Osteoblast (primary cell): ENCODE results near the gene MRPL52. TPM values are rescaled to one million over a fixed set of nuclear protein-coding genes. Genes with fewer than 3 reads are reported as not detected.

Source experiments
- DNase-seq: peaks from one replicate; pipeline ENCODE4 v3.0.0; 2011; ENCODE audit warnings: low spot score, mixed read lengths; ENCODE audit not compliant: insufficient read length; ENCODE audit errors: missing footprints
- H2AFZ ChIP-seq: 2 replicates; pipeline ENCODE4 v1.6.0; 2011; ENCODE audit warnings: mild to moderate bottlenecking, low read length
- H3K27ac ChIP-seq: 2 replicates; pipeline ENCODE4 v1.5.1; 2011; ENCODE audit warnings: mild to moderate bottlenecking, low read depth, low read length, moderate library complexity
- H3K27me3 ChIP-seq: 2 replicates; pipeline ENCODE4 v1.6.0; 2012; ENCODE audit warnings: mild to moderate bottlenecking, control low read depth, inconsistent platforms, low read length, moderate library complexity; ENCODE audit not compliant: insufficient read depth
- H3K36me3 ChIP-seq: 2 replicates; pipeline ENCODE4 v1.5.1; 2011; ENCODE audit warnings: mild to moderate bottlenecking, low read length, control low read depth, moderate library complexity; ENCODE audit not compliant: insufficient read depth
- H3K4me1 ChIP-seq: 2 replicates; pipeline ENCODE4 v1.5.1; 2011; ENCODE audit warnings: mild to moderate bottlenecking, low read length, control low read depth, moderate library complexity; ENCODE audit not compliant: insufficient read depth
- H3K4me2 ChIP-seq: 2 replicates; pipeline ENCODE4 v1.6.0; 2011; ENCODE audit warnings: mild to moderate bottlenecking, low read length; ENCODE audit not compliant: insufficient read depth
- H3K4me3 ChIP-seq: fragments of 200-600 bp; sonication (generic); 3 replicates; pipeline ENCODE4 v1.5.1; 2012; ENCODE audit warnings: mild to moderate bottlenecking, low read length, inconsistent platforms; ENCODE audit not compliant: insufficient read depth
- H3K79me2 ChIP-seq: 2 replicates; pipeline ENCODE4 v1.6.0; 2012; ENCODE audit warnings: mild to moderate bottlenecking, low read length, control low read depth, inconsistent platforms; ENCODE audit not compliant: insufficient read depth
- H3K9me3 ChIP-seq: 2 replicates; pipeline ENCODE4 v1.5.1; 2011; ENCODE audit warnings: low read depth, low read length, control low read depth
- H4K20me1 ChIP-seq: 2 replicates; pipeline ENCODE4 v1.6.0; 2012; ENCODE audit warnings: mild to moderate bottlenecking, low read length, control low read depth; ENCODE audit not compliant: insufficient read depth
- total RNA-seq: library from RNA; depleted of rRNA; stranded (reverse); fragments of >200 nt; gene quantifications from 2 replicates; pipeline ENCODE4 v1.2.3, GENCODE V29; 2012
- TF ChIP-seq, protein P1 (sequence below): IDR thresholded peaks from 2 replicates; pipeline ENCODE4 v1.5.1; 2011; ENCODE audit warnings: mild to moderate bottlenecking, low read depth, low read length, moderate library complexity; ENCODE audit errors: extremely low read depth

MRPL52 gene
- total RNA-seq, 1 donor = 31.5 TPM

GRCh38 chr14:22844221-22845102, 14.8 kb downstream of the MRPL52 start:
- H3K9me3 ChIP-seq = no peaks in the 10 kb centered on the region
- peak; percentile 44 for DNase-seq
- peaks cover 63% of the 10 kb centered on the region for H3K36me3 ChIP-seq
- peaks cover 49% of the 10 kb centered on the region for H3K4me1 ChIP-seq
- TF ChIP-seq, protein P1, sequence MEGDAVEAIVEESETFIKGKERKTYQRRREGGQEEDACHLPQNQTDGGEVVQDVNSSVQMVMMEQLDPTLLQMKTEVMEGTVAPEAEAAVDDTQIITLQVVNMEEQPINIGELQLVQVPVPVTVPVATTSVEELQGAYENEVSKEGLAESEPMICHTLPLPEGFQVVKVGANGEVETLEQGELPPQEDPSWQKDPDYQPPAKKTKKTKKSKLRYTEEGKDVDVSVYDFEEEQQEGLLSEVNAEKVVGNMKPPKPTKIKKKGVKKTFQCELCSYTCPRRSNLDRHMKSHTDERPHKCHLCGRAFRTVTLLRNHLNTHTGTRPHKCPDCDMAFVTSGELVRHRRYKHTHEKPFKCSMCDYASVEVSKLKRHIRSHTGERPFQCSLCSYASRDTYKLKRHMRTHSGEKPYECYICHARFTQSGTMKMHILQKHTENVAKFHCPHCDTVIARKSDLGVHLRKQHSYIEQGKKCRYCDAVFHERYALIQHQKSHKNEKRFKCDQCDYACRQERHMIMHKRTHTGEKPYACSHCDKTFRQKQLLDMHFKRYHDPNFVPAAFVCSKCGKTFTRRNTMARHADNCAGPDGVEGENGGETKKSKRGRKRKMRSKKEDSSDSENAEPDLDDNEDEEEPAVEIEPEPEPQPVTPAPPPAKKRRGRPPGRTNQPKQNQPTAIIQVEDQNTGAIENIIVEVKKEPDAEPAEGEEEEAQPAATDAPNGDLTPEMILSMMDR = no peak
- H3K27ac ChIP-seq = peak overlapping the region; percentile 6
- H2AFZ ChIP-seq = no peak overlapping the region
- H3K27me3 ChIP-seq = no peaks in the 10 kb centered on the region
- peaks cover 74% of the 10 kb centered on the region for H3K79me2 ChIP-seq
- peaks cover 14% of the 10 kb centered on the region for H4K20me1 ChIP-seq
- no peak overlapping the region for H3K4me3 ChIP-seq
- H3K4me2 ChIP-seq = no peak overlapping the region

GRCh38 chr14:22845103-22845394, 15.4 kb downstream of the MRPL52 start:
- no peak overlapping the region for H3K4me2 ChIP-seq
- peaks cover 67% of the 10 kb centered on the region for H3K36me3 ChIP-seq
- H3K79me2 ChIP-seq = peaks cover 69% of the 10 kb centered on the region
- peak; percentile 50 for DNase-seq
- H3K9me3 ChIP-seq = no peaks in the 10 kb centered on the region
- H3K4me3 ChIP-seq = no peak overlapping the region
- H4K20me1 ChIP-seq = peaks cover 12% of the 10 kb centered on the region
- TF ChIP-seq, protein P1 = no peak
- no peaks in the 10 kb centered on the region for H3K27me3 ChIP-seq
- peak overlapping the region; percentile 93 for H3K27ac ChIP-seq
- H2AFZ ChIP-seq = no peak overlapping the region
- H3K4me1 ChIP-seq = peaks cover 50% of the 10 kb centered on the region

- H4K20me1 ChIP-seq = peaks cover 10% of the 10 kb centered on the region
- no peaks in the 10 kb centered on the region for H3K9me3 ChIP-seq
- peaks cover 59% of the 10 kb centered on the region for H3K79me2 ChIP-seq
- peak overlapping the region; percentile 38 for H3K4me2 ChIP-seq
- TF ChIP-seq, protein P1 = no peak
- no peak overlapping the region for H3K4me3 ChIP-seq
- DNase-seq = peak; percentile 79
- no peak overlapping the region for H2AFZ ChIP-seq
- H3K27ac ChIP-seq = peak overlapping the region; percentile 93
- H3K27me3 ChIP-seq = no peaks in the 10 kb centered on the region
- H3K36me3 ChIP-seq = peaks cover 62% of the 10 kb centered on the region
- peaks cover 59% of the 10 kb centered on the region for H3K4me1 ChIP-seq
These were observed 16.3 kb downstream of the MRPL52 start for GRCh38 chr14:22845821-22846625.

- Histone ChIP-seq H3K4me1 (peaks cover 67% of the 10 kb centered on the region), H3K4me3 (no peak overlapping the region), H2AFZ (no peak overlapping the region), H3K27ac (peak overlapping the region; percentile 93), H3K27me3 (no peaks in the 10 kb centered on the region), H3K9me3 (no peaks in the 10 kb centered on the region), H3K36me3 (peaks cover 54% of the 10 kb centered on the region), H3K79me2 (peaks cover 50% of the 10 kb centered on the region), H3K4me2 (peak overlapping the region; percentile 38), H4K20me1 (peaks cover 10% of the 10 kb centered on the region)
- TF ChIP-seq, protein P1 = no peak
- DNase-seq = peak; percentile 56
These were observed 17.2 kb downstream of the MRPL52 start for GRCh38 chr14:22846811-22847307.
